H54 (cell line): ENCODE measurements around the gene ABHD10.

Experiments used
- DNase-seq: peaks from one replicate; pipeline ENCODE4 v3.0.0; 2011; ENCODE audit warnings: low spot score, mixed read lengths; ENCODE audit not compliant: insufficient read length
- FAIRE-seq: peaks from 3 replicates; lab custom pipeline; 2011; peaks lifted over from hg19 to GRCh38; lab: Jason Lieb, UNC
- POLR2A ChIP-seq: IDR thresholded peaks from 2 replicates; pipeline ENCODE4 v1.6.1; 2011; ENCODE audit warnings: low read depth, mild to moderate bottlenecking, low read length

ABHD10 gene

GRCh38 chr3:112038863-112039262 lies 60.0 kb downstream of the ABHD10 start:
- DNase-seq (peak; percentile 4), FAIRE-seq (no peak)
- no peak for TF ChIP-seq POLR2A

GRCh38 chr3:112041321-112041720 lies 62.5 kb downstream of the ABHD10 start:
- no peak for TF ChIP-seq POLR2A
- DNase-seq (no peak), FAIRE-seq (no peak)

GRCh38 chr3:112042842-112043280 lies 64.0 kb downstream of the ABHD10 start:
- DNase-seq (no peak), FAIRE-seq (peak; percentile 61)
- no peak for TF ChIP-seq POLR2A
